B cell (primary cell): ENCODE results near the gene LIPC. TPM values are rescaled to one million over a fixed set of nuclear protein-coding genes. Genes with fewer than 3 reads are reported as not detected.

Experiments used
- ATAC-seq: fragments of 200-7000 bp; cut with Tn5 transposase; one replicate; pipeline ENCODE4 v1.10.0; 2021; ENCODE audit warnings: low read depth, mild to moderate bottlenecking, moderate number of reproducible peaks, moderate library complexity
- CTCF ChIA-PET: fragments of 350-600 bp; sonication (Branson Sonifier 250); formaldehyde crosslinking; loops from one replicate; lab custom pipeline; 2021; ENCODE audit warnings: antibody characterized with exemption, inconsistent platforms; lab: Charles Lee
- POLR2A ChIA-PET: fragments of 350-600 bp; sonication (Branson Sonifier 250); formaldehyde crosslinking; loops from one replicate; lab custom pipeline; 2021; ENCODE audit warnings: antibody characterized with exemption; lab: Charles Lee
- DNase-seq: peaks from one replicate; pipeline ENCODE4 v3.0.0; 2013
- H2AFZ ChIP-seq: 2 replicates; pipeline ENCODE4 v1.6.1; 2012; ENCODE audit warnings: mild to moderate bottlenecking, low read depth, low read length; ENCODE audit not compliant: insufficient read depth, poor library complexity, severe bottlenecking
- H3K27ac ChIP-seq, 2 donors: 1 replicate in 1 of 2; 2 replicates in 1 of 2; pipeline ENCODE4 v1.5.1; 2012 to 2013; ENCODE audit warnings: low read length in 2 of 2, mild to moderate bottlenecking in 2 of 2, moderate library complexity in 1 of 2
- H3K27me3 ChIP-seq, 4 experiments: fragments of 200-600 bp in 1 of 4; sonication (generic) in 1 of 4; replicated peaks in 1 of 4; 1 replicate in 2 of 4; 2 replicates in 2 of 4; pipeline versions ENCODE4 v1.6.1 to v1.7.0; 2013 to 2016; ENCODE audit warnings: low read length in 3 of 4, mild to moderate bottlenecking in 2 of 4, mixed read lengths in 1 of 4, moderate library complexity in 1 of 4; ENCODE audit not compliant: insufficient read depth in 4 of 4, control insufficient read depth in 3 of 4; ENCODE audit errors: control extremely low read depth in 1 of 4
- H3K36me3 ChIP-seq, 2 experiments: replicated peaks in 1 of 2; 1 replicate in 1 of 2; 2 replicates in 1 of 2; pipeline versions ENCODE4 v1.6.1 to v1.7.1; 2013; ENCODE audit warnings: low read length in 1 of 2; ENCODE audit not compliant: insufficient read depth in 2 of 2, control insufficient read depth in 1 of 2; ENCODE audit errors: control extremely low read depth in 1 of 2, extremely low read depth in 1 of 2
- H3K4me1 ChIP-seq, 2 donors: fragments of 200-600 bp in 1 of 2; sonication (generic) in 1 of 2; 1 replicate in 1 of 2; 2 replicates in 1 of 2; pipeline versions ENCODE4 v1.5.1 to v1.6.1; 2013 to 2017; ENCODE audit warnings: low read length in 2 of 2; ENCODE audit not compliant: control insufficient read depth in 2 of 2, insufficient read depth in 2 of 2
- H3K4me2 ChIP-seq: replicated peaks from 2 replicates; pipeline ENCODE3; 2012; ENCODE audit warnings: mild to moderate bottlenecking, low read depth, low read length; ENCODE audit not compliant: poor library complexity, severe bottlenecking
- H3K4me3 ChIP-seq, 5 experiments: fragments of 200-600 bp in 1 of 5; sonication (generic) in 1 of 5; 1 replicate in 3 of 5; 2 replicates in 2 of 5; pipeline versions ENCODE4 v1.5.1 to v1.7.0; 2011 to 2016; ENCODE audit warnings: low read length in 4 of 5, mild to moderate bottlenecking in 4 of 5, low read depth in 2 of 5, control low read depth in 1 of 5, moderate library complexity in 1 of 5; ENCODE audit not compliant: insufficient read depth in 1 of 5; ENCODE audit errors: control extremely low read depth in 1 of 5, extremely low read depth in 1 of 5
- H3K79me2 ChIP-seq: fragments of 200-600 bp; sonication (generic); one replicate; pipeline ENCODE4 v1.6.0; 2016; ENCODE audit warnings: low read length; ENCODE audit not compliant: control insufficient read depth, insufficient read depth
- H3K9ac ChIP-seq: fragments of 200-600 bp; sonication (generic); 2 replicates; pipeline ENCODE4 v1.6.1; 2017; ENCODE audit warnings: mild to moderate bottlenecking, low read length, moderate library complexity
- H3K9me3 ChIP-seq, 3 donors: one replicate each; pipeline versions ENCODE4 v1.6.1 to v1.7.1; 2013; ENCODE audit warnings: low read length in 2 of 3; ENCODE audit not compliant: control insufficient read depth in 2 of 3, insufficient read depth in 1 of 3; ENCODE audit errors: control extremely low read depth in 1 of 3
- H4K20me1 ChIP-seq: 2 replicates; pipeline ENCODE4 v1.6.0; 2012; ENCODE audit warnings: mild to moderate bottlenecking, low read length; ENCODE audit not compliant: insufficient read depth, control insufficient read depth, poor library complexity, severe bottlenecking
- H3K27ac Mint-ChIP-seq: one replicate; pipeline ENCODE4 v1.8.0; 2021; ENCODE audit warnings: mixed read lengths
- H3K27me3 Mint-ChIP-seq: one replicate; pipeline ENCODE4 v1.8.0; 2021; ENCODE audit warnings: mixed read lengths
- H3K4me1 Mint-ChIP-seq: one replicate; pipeline ENCODE4 v1.8.0; 2021; ENCODE audit warnings: mixed read lengths
- H3K4me3 Mint-ChIP-seq: one replicate; pipeline ENCODE4 v1.8.0; 2021; ENCODE audit warnings: mixed read lengths
- H3K9me3 Mint-ChIP-seq: one replicate; pipeline ENCODE4 v1.8.0; 2022; ENCODE audit warnings: mixed read lengths; ENCODE audit not compliant: insufficient read depth
- EZH2 ChIP-seq: IDR thresholded peaks from 2 replicates; pipeline ENCODE4 v1.6.1; 2012; ENCODE audit warnings: borderline replicate concordance, low read depth, mild to moderate bottlenecking, moderate library complexity, low read length; ENCODE audit not compliant: insufficient read depth, poor library complexity, severe bottlenecking
- whole genome bisulfite sequencing: methylation state at CpG from one replicate; pipeline ENCODE4 v1.1.5; 2013; ENCODE audit warnings: missing lambda C conversion rate; ENCODE audit not compliant: insufficient coverage; 5-methylcytosine and 5-hydroxymethylcytosine counted together
- intact Hi-C: fragments of 100-400 bp; cut with micrococcal nuclease; formaldehyde crosslinking; loops from one replicate; pipeline ENCODE4 v1.10.0; 2022
- polyA plus RNA-seq: library from polyadenylated mRNA; depleted of rRNA; stranded (reverse); fragments of >200 nt; gene quantifications from 2 replicates; pipeline ENCODE4 v1.2.3, GENCODE V29; 2012
- total RNA-seq, 2 donors: library from RNA; stranded (reverse); fragments of 120-200 nt in 1 of 2; gene quantifications; 1 replicate in 1 of 2; 2 replicates in 1 of 2; pipeline versions ENCODE4 v1.2.3 to v1.2.4, GENCODE V29; 2013 to 2022
- TF ChIP-seq, protein P1 (sequence below): fragments of 200-600 bp; IDR thresholded peaks from one replicate; pipeline ENCODE4 v1.8.0; 2022; ENCODE audit warnings: antibody characterized with exemption, mild to moderate bottlenecking

Gene LIPC
- total and polyA plus RNA-seq, 2 donors (not counting 1 experiment from before 2014, with no cell fraction given) = not detected

DNA sequence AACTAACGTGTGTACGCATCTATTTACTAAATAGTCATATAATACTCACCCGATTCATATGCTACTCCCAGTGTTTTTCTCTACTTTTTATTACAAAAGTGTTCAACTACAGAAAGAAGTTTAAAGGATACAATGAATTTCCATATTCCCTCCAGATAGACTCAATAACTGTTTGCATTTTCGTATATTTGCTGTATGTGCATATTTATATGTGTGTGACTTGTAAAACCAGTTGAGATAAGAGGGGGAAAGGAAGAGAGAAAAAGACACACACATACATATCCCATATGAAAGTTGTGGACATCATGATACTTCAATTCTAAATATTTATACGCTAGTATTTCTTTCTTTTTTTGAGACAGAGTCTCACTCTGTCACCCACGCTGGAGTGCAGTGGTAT, 14.1 kb downstream of the LIPC start:
- Histone ChIP-seq H3K9ac (no peak overlapping the region), H3K4me2 (no peak overlapping the region), H3K27me3 (no peaks in the 10 kb centered on the region), H3K9me3 (no peaks in the 10 kb centered on the region), H3K4me1 (no peaks in the 10 kb centered on the region), H3K4me3 (no peak overlapping the region), H3K79me2 (no peaks in the 10 kb centered on the region), H3K36me3 (no peaks in the 10 kb centered on the region), H2AFZ (no peak overlapping the region), H3K27ac (no peak overlapping the region), H4K20me1 (no peaks in the 10 kb centered on the region)
- ChIA-PET CTCF (no interaction called here), POLR2A (no interaction called here)
- H3K27ac Mint-ChIP-seq = no peak overlapping the region
- no peak for ATAC-seq
- no peaks in the 10 kb centered on the region for H3K9me3 Mint-ChIP-seq
- WGBS = 100% methylated on average over 1 of the region's 6 CpGs
- no peaks in the 10 kb centered on the region for H3K27me3 Mint-ChIP-seq
- TF ChIP-seq, protein P1, sequence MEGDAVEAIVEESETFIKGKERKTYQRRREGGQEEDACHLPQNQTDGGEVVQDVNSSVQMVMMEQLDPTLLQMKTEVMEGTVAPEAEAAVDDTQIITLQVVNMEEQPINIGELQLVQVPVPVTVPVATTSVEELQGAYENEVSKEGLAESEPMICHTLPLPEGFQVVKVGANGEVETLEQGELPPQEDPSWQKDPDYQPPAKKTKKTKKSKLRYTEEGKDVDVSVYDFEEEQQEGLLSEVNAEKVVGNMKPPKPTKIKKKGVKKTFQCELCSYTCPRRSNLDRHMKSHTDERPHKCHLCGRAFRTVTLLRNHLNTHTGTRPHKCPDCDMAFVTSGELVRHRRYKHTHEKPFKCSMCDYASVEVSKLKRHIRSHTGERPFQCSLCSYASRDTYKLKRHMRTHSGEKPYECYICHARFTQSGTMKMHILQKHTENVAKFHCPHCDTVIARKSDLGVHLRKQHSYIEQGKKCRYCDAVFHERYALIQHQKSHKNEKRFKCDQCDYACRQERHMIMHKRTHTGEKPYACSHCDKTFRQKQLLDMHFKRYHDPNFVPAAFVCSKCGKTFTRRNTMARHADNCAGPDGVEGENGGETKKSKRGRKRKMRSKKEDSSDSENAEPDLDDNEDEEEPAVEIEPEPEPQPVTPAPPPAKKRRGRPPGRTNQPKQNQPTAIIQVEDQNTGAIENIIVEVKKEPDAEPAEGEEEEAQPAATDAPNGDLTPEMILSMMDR = no peak
- no peak for TF ChIP-seq EZH2
- H3K4me1 Mint-ChIP-seq = no peaks in the 10 kb centered on the region
- no peak overlapping the region for H3K4me3 Mint-ChIP-seq
- intact Hi-C loops = no loop called here
- no peak for DNase-seq

DNA sequence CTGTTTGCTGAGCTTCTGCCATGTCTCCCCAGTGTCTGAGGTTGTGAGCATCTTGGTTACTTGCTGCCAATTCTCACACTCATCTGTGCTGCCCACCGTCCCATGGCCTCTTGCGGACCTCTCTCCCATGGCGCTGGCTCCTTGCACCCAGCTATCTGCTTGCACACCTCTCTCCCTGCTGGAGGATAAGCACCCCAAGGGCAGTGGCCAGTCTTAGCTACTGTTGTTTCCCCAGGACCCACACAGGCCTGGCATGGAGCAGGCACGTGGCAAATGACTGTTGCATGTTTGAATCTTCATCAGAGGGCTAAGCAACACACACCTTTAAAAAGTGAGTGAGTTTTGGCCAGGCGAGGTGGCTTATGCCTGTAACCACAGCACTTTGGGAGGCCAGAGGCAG, 14.7 kb downstream of the LIPC start:
- no peaks in the 10 kb centered on the region for H3K9me3 ChIP-seq
- no peaks in the 10 kb centered on the region for H3K36me3 ChIP-seq
- intact Hi-C loops = no loop called here
- Mint-ChIP-seq H3K4me1 (no peaks in the 10 kb centered on the region), H3K27me3 (no peaks in the 10 kb centered on the region), H3K9me3 (no peaks in the 10 kb centered on the region), H3K4me3 (no peak overlapping the region), H3K27ac (no peak overlapping the region)
- no peak for TF ChIP-seq EZH2
- TF ChIP-seq, protein P1 = no peak
- no peak overlapping the region for H3K27ac ChIP-seq
- H3K9ac ChIP-seq = no peak overlapping the region
- ChIA-PET POLR2A (no interaction called here), CTCF (interaction anchor here (1.2 kb wide), 1 partner anchor 9 kb away, joined by 3 read pairs; no protein-coding TSS in a partner anchor)
- no peaks in the 10 kb centered on the region for H3K79me2 ChIP-seq
- H3K4me2 ChIP-seq = no peak overlapping the region
- WGBS = 91% methylated on average over 5 of the region's 5 CpGs
- no peak for ATAC-seq
- H2AFZ ChIP-seq = no peak overlapping the region
- no peaks in the 10 kb centered on the region for H4K20me1 ChIP-seq
- no peak for DNase-seq
- H3K4me1 ChIP-seq = no peaks in the 10 kb centered on the region
- no peaks in the 10 kb centered on the region for H3K27me3 ChIP-seq
- H3K4me3 ChIP-seq = no peak overlapping the region
